GM19328 (cell line): ENCODE results near the gene CCSER2.
"Not testable (repeated sequence)": the region's sequence is repeated elsewhere in the genome, so short reads cannot be mapped to it uniquely, and the experiment has no call there.

Experiments used
- ATAC-seq: cut with Tn5 transposase; IDR thresholded peaks from one replicate; pipeline ENCODE4 v1.9.1; 2021; ENCODE audit warnings: mild to moderate bottlenecking, moderate library complexity; ENCODE audit not compliant: unreplicated experiment

CCSER2 gene

DNA sequence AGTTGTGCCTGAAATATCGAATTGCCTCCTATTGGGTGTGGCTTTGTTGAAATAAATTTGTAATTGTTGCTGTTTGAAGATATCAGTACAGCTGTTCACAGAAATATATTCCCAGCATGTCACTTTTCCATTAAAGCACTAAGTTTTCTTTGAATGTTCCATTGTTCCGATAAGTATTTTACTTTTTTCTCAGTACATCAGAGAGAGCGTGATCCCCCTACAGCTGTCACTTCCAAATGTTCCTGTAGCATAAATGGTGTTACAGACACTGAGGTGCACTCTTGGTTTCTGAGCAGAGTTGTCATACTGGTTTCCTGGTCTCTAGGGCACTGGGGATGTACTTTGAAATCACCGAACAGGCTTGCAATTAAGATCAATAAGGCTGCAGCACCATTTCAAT is 189.2 kb downstream of the CCSER2 start:
- no peak for ATAC-seq

GRCh38 chr10:84519235-84519634 is 190.8 kb downstream of the CCSER2 start:
- ATAC-seq: no peak

- no peak for ATAC-seq
These were observed 192.6 kb downstream of the CCSER2 start for GRCh38 chr10:84521013-84521412.

- no peak for ATAC-seq
These were observed 193.1 kb downstream of the CCSER2 start for GRCh38 chr10:84521468-84521867.

DNA sequence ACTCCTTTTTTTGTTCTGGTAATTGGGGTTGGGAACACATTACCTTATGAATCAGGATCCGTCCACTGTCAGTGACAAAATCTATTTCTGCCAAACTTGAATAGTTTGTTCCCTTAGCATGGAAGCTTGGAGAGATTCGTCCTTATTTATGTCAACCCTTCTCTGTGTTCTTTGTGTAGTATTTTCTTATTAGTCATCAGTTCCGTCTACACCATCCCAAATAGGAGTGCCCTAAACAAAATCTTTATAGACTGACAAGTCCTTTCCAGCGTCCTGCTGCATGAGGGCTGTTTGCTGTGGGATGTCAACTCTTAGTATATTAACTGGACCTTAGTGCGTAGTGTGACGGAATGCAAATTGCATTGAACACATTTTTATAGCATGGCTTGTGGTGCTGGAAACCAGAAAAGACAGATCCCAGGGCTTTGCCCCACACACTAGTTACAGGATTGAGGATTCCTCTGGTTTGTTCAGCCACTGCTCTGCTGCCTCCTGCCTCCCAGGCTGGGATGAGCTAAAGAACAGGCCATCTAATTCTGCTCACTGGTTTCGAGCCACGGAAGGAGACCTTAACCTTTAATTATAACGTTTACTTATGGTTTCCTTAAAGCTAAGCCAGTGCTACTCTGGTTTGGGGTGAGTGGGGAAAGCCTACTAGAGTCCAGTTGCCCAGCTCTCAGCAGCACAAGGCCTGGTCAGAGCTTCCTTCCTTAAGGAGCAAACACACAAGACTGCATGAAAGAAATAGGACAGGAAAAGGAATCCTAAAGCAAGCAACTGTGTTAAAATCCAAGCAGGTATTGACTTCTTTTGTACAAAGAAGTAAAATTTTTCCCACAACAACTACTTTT is 194.4 kb downstream of the CCSER2 start:
- no peak for ATAC-seq

DNA sequence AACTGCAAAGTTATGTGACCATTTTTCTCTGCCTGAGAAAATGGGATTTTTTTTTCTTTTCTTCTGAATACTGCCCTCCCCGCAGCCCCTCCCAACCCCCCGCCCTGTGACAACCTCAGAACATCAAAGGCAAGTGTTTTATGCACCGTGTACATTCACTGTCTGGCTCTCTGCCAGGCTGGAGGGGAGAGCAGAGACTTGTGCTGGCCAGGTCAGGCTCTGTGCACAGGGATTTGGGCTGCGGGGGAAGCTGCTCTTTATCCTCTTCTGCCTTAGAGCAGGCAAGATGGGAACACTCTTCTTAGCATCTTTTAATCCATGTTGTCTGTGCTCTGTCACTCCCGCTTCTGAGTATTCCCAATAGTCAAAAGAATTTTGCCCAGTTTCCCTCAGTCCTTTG is 195.1 kb downstream of the CCSER2 start:
- no peak for ATAC-seq

DNA sequence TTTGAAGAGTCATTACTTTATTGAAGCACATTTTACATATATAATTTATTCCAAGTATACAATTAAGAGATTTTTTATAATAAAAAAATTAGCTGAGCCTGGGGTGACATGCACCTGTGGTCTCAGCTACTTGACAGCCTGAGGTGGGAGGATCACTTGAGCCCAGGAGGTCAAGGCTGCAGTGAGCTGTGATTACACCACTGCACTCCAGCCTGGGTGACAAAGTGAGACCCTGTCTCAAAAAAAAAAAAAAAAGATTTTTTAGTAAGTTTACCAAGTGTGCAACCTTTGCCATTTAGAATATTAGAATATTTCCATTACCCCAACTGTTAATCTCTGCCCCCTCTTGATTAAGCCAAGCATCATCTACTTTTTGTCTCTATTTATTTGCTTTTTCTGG is 196.0 kb downstream of the CCSER2 start:
- ATAC-seq: no peak

DNA sequence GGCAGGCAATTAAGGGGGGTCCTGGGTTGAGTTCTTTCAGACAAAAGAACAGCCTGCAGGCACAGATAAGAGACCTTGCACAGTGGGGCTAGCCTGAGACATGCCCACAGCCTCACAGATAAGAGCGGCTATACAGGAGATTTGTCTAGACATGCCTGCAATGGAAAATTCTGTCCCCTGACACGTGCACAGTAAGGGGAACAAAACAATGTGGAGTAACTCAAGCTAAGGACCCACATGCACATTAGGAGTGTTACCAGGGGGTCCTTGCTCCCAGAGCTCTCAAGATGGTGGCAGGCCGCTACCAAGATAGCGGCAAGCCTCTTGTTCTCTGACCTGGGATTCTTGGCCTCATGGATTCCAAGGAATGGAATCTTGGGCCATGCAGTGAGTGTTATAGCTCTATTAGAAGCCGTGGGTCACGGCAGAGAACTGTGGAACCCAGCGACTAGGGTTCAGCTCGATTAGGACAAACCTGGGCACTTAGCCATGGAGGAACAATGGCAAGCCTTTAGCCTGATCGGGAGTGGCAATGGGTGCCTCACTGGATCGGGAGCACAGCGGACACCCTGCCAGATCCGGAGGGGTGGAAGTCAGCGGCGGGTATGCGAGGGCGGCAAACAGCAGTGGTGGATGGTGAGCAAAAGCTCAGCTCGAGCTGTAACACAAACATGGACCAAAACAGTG is 196.9 kb downstream of the CCSER2 start:
- ATAC-seq: no peak

GRCh38 chr10:84525807-84526182 is 197.4 kb downstream of the CCSER2 start:
- ATAC-seq: not testable (repeated sequence)

- ATAC-seq: not testable (repeated sequence)
These were observed 199.0 kb downstream of the CCSER2 start for GRCh38 chr10:84527386-84527785.

DNA sequence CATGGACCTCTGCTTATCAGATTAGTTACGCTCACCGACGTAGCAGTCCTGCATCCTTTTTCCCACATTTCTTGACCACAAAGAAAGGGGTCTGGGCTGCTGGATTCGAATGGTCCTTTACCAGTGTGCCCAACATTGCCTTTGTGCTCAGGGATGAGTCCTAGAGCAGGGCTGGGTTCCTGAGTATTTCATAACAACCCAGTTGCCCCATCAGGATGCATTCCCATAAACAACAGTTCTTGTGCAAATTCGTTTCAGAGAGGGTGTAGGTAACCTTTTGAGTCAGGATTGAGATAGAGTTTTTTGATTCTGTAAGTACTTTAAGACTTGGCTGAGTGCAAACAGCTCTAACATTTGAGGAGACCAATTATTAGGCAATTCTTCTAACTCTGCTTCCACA is 200.1 kb downstream of the CCSER2 start:
- ATAC-seq: not testable (repeated sequence)

GRCh38 chr10:84530724-84531325 is 202.4 kb downstream of the CCSER2 start:
- ATAC-seq: no peak

- no peak for ATAC-seq
These were observed 203.0 kb downstream of the CCSER2 start for GRCh38 chr10:84531396-84531795.

GRCh38 chr10:84534168-84534567 is 205.8 kb downstream of the CCSER2 start:
- no peak for ATAC-seq

- peak; percentile 50 for ATAC-seq
These were observed 209.1 kb downstream of the CCSER2 start for GRCh38 chr10:84537447-84537931.

DNA sequence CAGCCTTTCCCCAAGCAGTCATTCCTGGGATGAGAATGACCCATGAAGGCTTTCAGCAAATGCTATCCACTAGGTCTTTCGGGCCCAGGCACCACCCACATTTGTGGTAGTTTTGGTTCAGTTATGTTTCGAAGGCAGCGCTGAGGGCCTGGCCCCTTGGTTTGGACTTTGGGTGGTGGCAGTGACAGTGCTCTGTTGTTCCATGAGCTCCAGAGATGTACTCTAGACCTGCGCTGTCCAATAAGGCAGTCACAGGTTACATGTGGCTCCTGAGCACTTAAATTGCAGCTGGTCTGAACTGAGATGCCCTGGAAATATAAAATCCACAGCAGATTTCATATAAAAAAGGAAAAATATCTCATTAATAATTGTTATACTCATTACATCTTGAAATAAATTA is 209.6 kb downstream of the CCSER2 start:
- ATAC-seq: no peak

GRCh38 chr10:84539216-84539615 is 210.8 kb downstream of the CCSER2 start:
- ATAC-seq: no peak

DNA sequence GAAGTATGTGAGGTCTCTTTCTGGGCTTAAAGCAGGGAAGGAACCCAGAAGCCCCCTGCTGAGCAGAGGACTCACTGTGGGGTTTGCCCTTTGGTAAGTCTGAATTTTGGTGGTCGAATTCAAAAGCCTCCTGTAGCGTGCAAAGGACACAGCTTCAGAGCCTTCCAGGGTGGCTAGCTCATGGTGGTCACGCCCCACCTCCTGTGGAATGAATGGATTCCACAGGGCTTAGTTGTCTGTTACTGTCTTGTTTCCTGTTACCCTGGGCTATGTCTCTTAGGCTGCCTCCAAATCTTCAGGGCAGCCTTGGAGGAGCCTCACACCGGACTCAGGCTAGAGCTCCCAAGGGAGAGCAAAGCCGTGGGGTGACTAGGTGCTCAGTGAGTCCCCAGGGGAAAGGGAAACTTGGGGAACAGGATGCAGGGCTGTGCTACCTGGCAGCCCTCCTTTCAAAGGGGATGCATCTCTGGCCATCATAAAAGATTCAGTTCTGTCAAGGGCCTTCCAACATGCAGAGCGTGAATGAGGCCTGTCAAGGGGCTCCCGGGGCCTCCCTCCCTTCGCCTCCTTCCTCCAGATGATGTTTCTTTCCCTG is 211.7 kb downstream of the CCSER2 start:
- peak; percentile 11 for ATAC-seq

DNA sequence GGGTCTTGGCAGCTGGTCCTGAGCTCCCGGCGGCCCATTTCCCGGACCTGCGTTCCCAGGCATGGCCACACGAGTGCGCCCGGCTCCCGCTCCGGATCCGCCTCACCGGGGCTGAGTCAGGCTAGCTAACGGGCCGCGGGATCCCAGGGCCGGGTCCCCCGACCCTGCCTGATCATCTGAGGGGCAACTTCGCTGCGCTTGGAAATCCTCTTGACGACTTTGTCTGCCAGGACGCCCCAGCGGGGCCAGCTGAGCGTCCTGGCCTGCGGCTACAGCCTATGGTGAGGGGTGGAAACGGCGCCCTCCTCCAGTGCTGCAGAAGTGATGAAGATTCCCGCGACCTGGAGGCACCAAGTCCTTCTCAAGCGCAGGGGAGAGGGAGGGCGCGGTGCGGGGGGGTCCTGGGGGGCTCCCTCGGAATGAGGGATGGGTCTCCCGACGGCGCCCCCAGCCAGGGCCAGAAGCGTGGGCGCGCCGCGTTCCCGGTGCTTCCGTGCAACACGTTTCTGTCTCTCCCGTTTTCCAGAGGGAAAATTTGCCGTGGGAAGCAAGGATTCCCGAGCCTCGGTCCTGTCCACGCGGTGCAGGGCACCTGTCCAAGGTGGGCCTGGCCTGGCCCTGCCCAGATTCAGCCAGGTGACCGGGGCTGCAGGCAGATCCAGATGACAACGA is 212.4 kb downstream of the CCSER2 start:
- ATAC-seq: peak; percentile 85

- no peak for ATAC-seq
These were observed 212.9 kb downstream of the CCSER2 start for GRCh38 chr10:84541289-84541637.
